Measurements from ENCODE around the gene AQP9. TPM values are rescaled to one million over a fixed set of nuclear protein-coding genes. Genes with fewer than 3 reads are reported as not detected.

Gene AQP9
- total and polyA plus RNA-seq, 7 donors = 0.12 to 1.8 (median 0.45) TPM

GRCh38 chr15:58141894-58142293 is 3.7 kb downstream of the AQP9 start:
- ATAC-seq = no peak

DNA sequence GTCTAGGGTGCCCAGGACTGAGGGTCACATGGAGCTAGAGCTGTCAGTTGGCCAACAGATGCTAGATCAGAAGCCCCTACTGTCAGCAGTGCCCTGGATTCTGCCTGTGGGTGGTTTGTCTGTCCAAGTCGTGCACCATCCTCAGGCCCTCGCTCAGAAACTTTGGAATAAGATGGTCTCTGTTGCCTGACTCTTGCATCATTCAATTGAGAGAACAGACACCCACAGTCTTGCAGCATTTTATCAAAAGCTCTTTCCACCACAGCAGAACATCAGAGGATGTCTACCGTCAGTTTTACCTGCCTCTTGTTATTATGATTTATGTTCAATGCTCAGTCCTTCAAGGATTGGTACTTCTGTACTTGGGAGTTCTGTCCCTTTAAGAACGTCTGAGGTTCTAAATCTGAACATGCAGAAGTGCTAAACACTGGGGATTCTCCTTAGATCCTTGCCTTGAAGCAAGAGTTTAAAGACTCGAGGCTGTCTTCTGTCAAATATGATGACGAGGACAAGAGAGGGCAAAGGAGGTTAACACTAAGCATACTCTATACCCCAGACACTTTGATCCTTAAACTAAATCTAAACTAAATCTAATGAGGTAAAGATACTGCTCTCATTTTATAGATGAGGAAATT is 4.8 kb downstream of the AQP9 start:
- TF ChIP-seq, protein P1, sequence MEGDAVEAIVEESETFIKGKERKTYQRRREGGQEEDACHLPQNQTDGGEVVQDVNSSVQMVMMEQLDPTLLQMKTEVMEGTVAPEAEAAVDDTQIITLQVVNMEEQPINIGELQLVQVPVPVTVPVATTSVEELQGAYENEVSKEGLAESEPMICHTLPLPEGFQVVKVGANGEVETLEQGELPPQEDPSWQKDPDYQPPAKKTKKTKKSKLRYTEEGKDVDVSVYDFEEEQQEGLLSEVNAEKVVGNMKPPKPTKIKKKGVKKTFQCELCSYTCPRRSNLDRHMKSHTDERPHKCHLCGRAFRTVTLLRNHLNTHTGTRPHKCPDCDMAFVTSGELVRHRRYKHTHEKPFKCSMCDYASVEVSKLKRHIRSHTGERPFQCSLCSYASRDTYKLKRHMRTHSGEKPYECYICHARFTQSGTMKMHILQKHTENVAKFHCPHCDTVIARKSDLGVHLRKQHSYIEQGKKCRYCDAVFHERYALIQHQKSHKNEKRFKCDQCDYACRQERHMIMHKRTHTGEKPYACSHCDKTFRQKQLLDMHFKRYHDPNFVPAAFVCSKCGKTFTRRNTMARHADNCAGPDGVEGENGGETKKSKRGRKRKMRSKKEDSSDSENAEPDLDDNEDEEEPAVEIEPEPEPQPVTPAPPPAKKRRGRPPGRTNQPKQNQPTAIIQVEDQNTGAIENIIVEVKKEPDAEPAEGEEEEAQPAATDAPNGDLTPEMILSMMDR (IDR thresholded peaks at IDR 0.05) = no peak
- intact Hi-C loops (cut with DNase I) = no loop called here
- H3K9me3 ChIP-seq = no peaks in the 10 kb centered on the region
- no peak overlapping the region for H3K27ac ChIP-seq
- no peak for ATAC-seq
- no peaks in the 10 kb centered on the region for H3K4me1 ChIP-seq
- DNase-seq = no peak
- H3K27me3 ChIP-seq (ENCODE audit: insufficient read depth in 3 of 3, low read length in 2 of 3) = peaks cover 0 to 2% (median 0%) of the 10 kb centered on the region in 3 donors
- WGBS, 3 donors = 78 to 82% (median 82%) methylated on average over 6 of the region's 6 CpGs
- no peak overlapping the region for H3K4me3 ChIP-seq
- no peaks in the 10 kb centered on the region for H3K36me3 ChIP-seq (ENCODE audit: insufficient read depth in 1 of 2, low read depth in 1 of 2)

More at GRCh38 chr15:58141894-58142293, 3.7 kb downstream of the AQP9 start:
- Histone ChIP-seq H3K4me3 (no peak overlapping the region), H3K27me3 (ENCODE audit: insufficient read depth in 3 of 3, low read length in 2 of 3) (peaks cover 0 to 2% (median 0%) of the 10 kb centered on the region in 3 donors), H3K9me3 (no peaks in the 10 kb centered on the region), H3K36me3 (ENCODE audit: insufficient read depth in 1 of 2, low read depth in 1 of 2) (no peaks in the 10 kb centered on the region), H3K27ac (no peak overlapping the region), H3K4me1 (no peaks in the 10 kb centered on the region)
- TF ChIP-seq, protein P1 (IDR thresholded peaks at IDR 0.05) = no peak
- 76 to 87% (median 80%) methylated on average over 6 of the region's 6 CpGs for WGBS, 3 donors
- intact Hi-C loops (cut with DNase I) = no loop called here
- no peak for DNase-seq

- Histone ChIP-seq H3K4me1 (no peaks in the 10 kb centered on the region), H3K27ac (no peak overlapping the region), H3K9me3 (no peaks in the 10 kb centered on the region), H3K36me3 (ENCODE audit: insufficient read depth in 1 of 2, low read depth in 1 of 2) (no peaks in the 10 kb centered on the region), H3K4me3 (no peak overlapping the region), H3K27me3 (ENCODE audit: insufficient read depth in 3 of 3, low read length in 2 of 3) (no peaks in the 10 kb centered on the region)
- TF ChIP-seq, protein P1 (IDR thresholded peaks at IDR 0.05) = no peak
- DNase-seq = no peak
- no peak for ATAC-seq
- intact Hi-C loops (cut with DNase I) = no loop called here
Measured at GRCh38 chr15:58145606-58146005, 7.4 kb downstream of the AQP9 start.

- 85 to 89% (median 87%) methylated on average over 4 of the region's 4 CpGs for WGBS, 3 donors
- TF ChIP-seq, protein P1 (IDR thresholded peaks at IDR 0.05) = no peak
Measured at GRCh38 chr15:58146211-58146610, 8.0 kb downstream of the AQP9 start.

DNA sequence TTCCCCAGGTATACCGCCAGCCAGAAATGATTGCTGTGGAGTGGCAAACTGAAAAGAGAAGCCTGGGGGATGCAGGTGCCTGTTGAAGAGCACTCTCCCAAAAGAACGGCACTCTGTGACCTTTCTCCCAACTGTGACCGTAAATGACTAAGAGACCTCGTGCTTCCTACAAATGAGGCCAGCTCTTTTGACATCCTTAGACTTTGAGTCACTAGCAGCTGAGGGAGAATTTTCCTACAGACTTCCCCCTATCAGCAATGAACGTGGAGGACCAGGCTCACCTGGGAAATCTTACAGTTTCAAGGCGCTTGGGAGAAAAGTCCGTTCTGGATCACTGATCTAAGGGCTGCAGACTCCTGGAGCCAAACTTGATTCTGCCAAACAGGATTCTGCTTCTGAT is 8.6 kb downstream of the AQP9 start:
- ATAC-seq = no peak

More at GRCh38 chr15:58146211-58146610, 8.0 kb downstream of the AQP9 start:
- no peaks in the 10 kb centered on the region for H3K4me1 ChIP-seq
- H3K36me3 ChIP-seq (ENCODE audit: insufficient read depth in 1 of 2, low read depth in 1 of 2) = no peaks in the 10 kb centered on the region
- no peaks in the 10 kb centered on the region for H3K27me3 ChIP-seq (ENCODE audit: insufficient read depth in 3 of 3, low read length in 2 of 3)
- no peak overlapping the region for H3K4me3 ChIP-seq
- H3K9me3 ChIP-seq = no peaks in the 10 kb centered on the region
- H3K27ac ChIP-seq = no peak overlapping the region
- ATAC-seq (no peak), DNase-seq (no peak)
- intact Hi-C loops (cut with DNase I) = no loop called here

More for the DNA sequence above, 8.6 kb downstream of the AQP9 start:
- no peaks in the 10 kb centered on the region for H3K27me3 ChIP-seq (ENCODE audit: insufficient read depth in 3 of 3, low read length in 2 of 3)
- H3K27ac ChIP-seq = no peak overlapping the region
- DNase-seq = no peak
- TF ChIP-seq, protein P1 (IDR thresholded peaks at IDR 0.05) = no peak
- H3K4me1 ChIP-seq = no peaks in the 10 kb centered on the region
- H3K36me3 ChIP-seq (ENCODE audit: insufficient read depth in 1 of 2, low read depth in 1 of 2) = no peaks in the 10 kb centered on the region
- intact Hi-C loops (cut with DNase I) = no loop called here
- H3K9me3 ChIP-seq = no peaks in the 10 kb centered on the region
- WGBS, 3 donors = 59 to 67% (median 63%) methylated on average over 7 of the region's 7 CpGs
- H3K4me3 ChIP-seq = no peak overlapping the region

Data from psoas muscle (tissue), 8 donors.